ENCODE results near the gene SSX2B. TPM values are rescaled to one million over a fixed set of nuclear protein-coding genes. Genes with fewer than 3 reads are reported as not detected.
"Not testable (repeated sequence)": the region's sequence is repeated elsewhere in the genome, so short reads cannot be mapped to it uniquely, and the experiment has no call there.

The SSX2B gene
- total RNA-seq: not detected

GRCh38 chrX:52750952-52751351 lies at the start of gene SSX2B:
Gene SSX2B, plus strand, starts transcription at chrX:52751252. Its CDS starts 1,429 bp downstream, at chrX:52752681.
- not testable (repeated sequence) for H3K4me1 ChIP-seq; H3K27me3 ChIP-seq; H3K27ac ChIP-seq; DNase-seq (ENCODE audit: low spot score in 2 of 2); H3K4me3 ChIP-seq; H3K36me3 ChIP-seq; H3K9me3 ChIP-seq
- no CpG with 5 or more reads among the region's 13 CpGs for WGBS

GRCh38 chrX:52707078-52707477 lies 44.0 kb upstream of the SSX2B start, which contains the start of gene SSX2:
Gene SSX2, minus strand, starts transcription at chrX:52707178. Its CDS starts 1,429 bp downstream, at chrX:52705749.
- not testable (repeated sequence) for DNase-seq (ENCODE audit: low spot score in 2 of 2); H3K4me3 ChIP-seq; H3K9me3 ChIP-seq; H3K27me3 ChIP-seq; H3K36me3 ChIP-seq; H3K4me1 ChIP-seq; H3K27ac ChIP-seq
- WGBS: no CpG with 5 or more reads among the region's 13 CpGs

GRCh38 chrX:52765983-52766382 lies 14.9 kb downstream of the SSX2B start:
- not testable (repeated sequence) for H3K27ac ChIP-seq; H3K36me3 ChIP-seq; H3K4me1 ChIP-seq; H3K4me3 ChIP-seq; H3K9me3 ChIP-seq; H3K27me3 ChIP-seq; DNase-seq (ENCODE audit: low spot score in 2 of 2)
- WGBS: 100% methylated on average over 1 of the region's 5 CpGs

GRCh38 chrX:52773504-52773903 lies 22.5 kb downstream of the SSX2B start:
- not testable (repeated sequence) for H3K4me3 ChIP-seq; DNase-seq (ENCODE audit: low spot score in 2 of 2); H3K27ac ChIP-seq; H3K9me3 ChIP-seq; H3K27me3 ChIP-seq; H3K4me1 ChIP-seq; H3K36me3 ChIP-seq
- 86% methylated on average over 10 of the region's 11 CpGs for whole genome bisulfite sequencing

GRCh38 chrX:52797327-52797726 lies 46.3 kb downstream of the SSX2B start, which contains the start of gene SPANXN5:
Gene SPANXN5, minus strand, starts transcription at chrX:52797427. Its CDS starts 79 bp downstream, at chrX:52797348.
- not testable (repeated sequence) for H3K4me1 ChIP-seq; DNase-seq (ENCODE audit: low spot score in 2 of 2); H3K36me3 ChIP-seq; H3K4me3 ChIP-seq; H3K9me3 ChIP-seq; H3K27me3 ChIP-seq; H3K27ac ChIP-seq
- 74% methylated on average over 2 of the region's 2 CpGs for WGBS

- H3K27me3 ChIP-seq; H3K9me3 ChIP-seq; H3K27ac ChIP-seq; H3K4me3 ChIP-seq; H3K4me1 ChIP-seq; H3K36me3 ChIP-seq; DNase-seq (ENCODE audit: low spot score in 2 of 2): not testable (repeated sequence)
- whole genome bisulfite sequencing: 65% methylated on average over 2 of the region's 2 CpGs
These were observed 53.8 kb downstream of the SSX2B start for GRCh38 chrX:52804876-52805275.

Other genes starting within 250 kb of the SSX2B start
- gene XAGE1B, start 234.2 kb upstream of the SSX2B start, total RNA-seq: not detected
- not detected for gene SSX7, start 96.4 kb upstream of the SSX2B start, total RNA-seq
- not detected for gene SSX2, start 44.1 kb upstream of the SSX2B start, total RNA-seq
- not detected for gene SPANXN5, start 46.2 kb downstream of the SSX2B start, total RNA-seq
- not detected for gene XAGE5, start 60.0 kb downstream of the SSX2B start, total RNA-seq
- not detected for gene XAGE3, start 116.8 kb downstream of the SSX2B start, total RNA-seq
- 100 to 1,000 TPM in 1 of 4 donors, 10 to 100 TPM in 3; 42.5 to 126 (median 48.0) TPM for gene FAM156B, start 146.1 kb downstream of the SSX2B start, total RNA-seq
- gene FAM156A, start 207.3 kb downstream of the SSX2B start, total RNA-seq: 10 to 100 TPM; 13.1 to 38.1 (median 24.8) TPM